Loucy (cell line): ENCODE results near the gene MPRIP.

Experiments
- H2AFZ ChIP-seq: fragments of 200-600 bp; sonication (generic); 2 replicates; pipeline ENCODE4 v1.6.0; 2016; ENCODE audit warnings: antibody characterized with exemption, mild to moderate bottlenecking, low read length, moderate library complexity
- H3F3A ChIP-seq: fragments of 200-600 bp; 2 replicates; pipeline ENCODE4 v1.6.0; 2016; ENCODE audit warnings: antibody characterized with exemption, low read depth, mild to moderate bottlenecking
- H3K27me3 ChIP-seq: fragments of 200-600 bp; sonication (generic); 2 replicates; pipeline ENCODE4 v1.6.1; 2014; ENCODE audit warnings: low read length, mild to moderate bottlenecking; ENCODE audit not compliant: insufficient read depth, poor library complexity, severe bottlenecking
- H3K36me3 ChIP-seq: fragments of 200-600 bp; sonication (generic); 2 replicates; pipeline ENCODE4 v1.6.1; 2016; ENCODE audit warnings: low read length; ENCODE audit not compliant: insufficient read depth
- H3K4me1 ChIP-seq: fragments of 200-600 bp; sonication (generic); 2 replicates; pipeline ENCODE4 v1.5.1; 2014; ENCODE audit warnings: low read length, mild to moderate bottlenecking; ENCODE audit not compliant: insufficient read depth, poor library complexity, severe bottlenecking
- H3K4me2 ChIP-seq: fragments of 200-600 bp; sonication (generic); 2 replicates; pipeline ENCODE4 v1.6.0; 2014; ENCODE audit warnings: antibody characterized with exemption, low read length, low read depth, mild to moderate bottlenecking; ENCODE audit not compliant: poor library complexity, severe bottlenecking
- H3K4me3 ChIP-seq: fragments of 200-600 bp; sonication (generic); 2 replicates; pipeline ENCODE4 v1.5.1; 2014; ENCODE audit warnings: low read length, mild to moderate bottlenecking, mixed read lengths; ENCODE audit not compliant: poor library complexity, severe bottlenecking
- H3K79me2 ChIP-seq: fragments of 200-600 bp; sonication (generic); 2 replicates; pipeline ENCODE4 v1.6.1; 2014; ENCODE audit warnings: low read length; ENCODE audit not compliant: insufficient read depth
- H3K9ac ChIP-seq: fragments of 200-600 bp; sonication (generic); 2 replicates; pipeline ENCODE4 v1.6.0; 2014; ENCODE audit warnings: mild to moderate bottlenecking, low read depth, low read length, moderate library complexity; ENCODE audit not compliant: poor library complexity, severe bottlenecking
- H3K9me2 ChIP-seq: fragments of 200-600 bp; sonication (generic); replicated peaks from 2 replicates; pipeline ENCODE4 v1.6.1; 2016; ENCODE audit warnings: low read depth, low read length, mixed read lengths
- H3K9me3 ChIP-seq: fragments of 200-600 bp; sonication (generic); 2 replicates; pipeline ENCODE4 v1.6.1; 2014; ENCODE audit warnings: mild to moderate bottlenecking, antibody characterized with exemption, low read length, low read depth; ENCODE audit not compliant: insufficient read depth
- H4K20me1 ChIP-seq: fragments of 200-600 bp; sonication (generic); 2 replicates; pipeline ENCODE4 v1.6.0; 2014; ENCODE audit warnings: antibody characterized with exemption, low read length, mild to moderate bottlenecking; ENCODE audit not compliant: insufficient read depth, poor library complexity, severe bottlenecking
- CTCF ChIP-seq: fragments of 200-600 bp; sonication (generic); conservative IDR thresholded peaks from 2 replicates; pipeline ENCODE4 v1.5.1; 2014; ENCODE audit warnings: mild to moderate bottlenecking, antibody characterized with exemption, low read length
- EZH2phosphoT487 ChIP-seq: fragments of 200-600 bp; IDR thresholded peaks from 2 replicates; pipeline ENCODE4 v1.6.1; 2018; ENCODE audit warnings: antibody characterized with exemption, mild to moderate bottlenecking, moderate library complexity, borderline replicate concordance

MPRIP gene

GRCh38 chr17:17060930-17061329, 18.7 kb downstream of the MPRIP start:
- Histone ChIP-seq H2AFZ (no peak overlapping the region), H3K36me3 (peaks cover 12% of the 10 kb centered on the region; the same call in 1 of the 2 replicates), H3K79me2 (peaks cover 94% of the 10 kb centered on the region), H3K4me2 (no peak overlapping the region), H3K9ac (no peak overlapping the region), H3K9me3 (no peaks in the 10 kb centered on the region), H3K4me3 (no peak overlapping the region), H3K27me3 (no peaks in the 10 kb centered on the region), H3F3A (0 out of 2 replicates have a peak, but pooled peaks cover 3% of the 10 kb centered on the region), H4K20me1 (peaks cover 29% of the 10 kb centered on the region), H3K4me1 (peaks cover 4% of the 10 kb centered on the region), H3K9me2 (no peaks in the 10 kb centered on the region)
- no peak for TF ChIP-seq CTCF

- Histone ChIP-seq H3K9me2 (no peaks in the 10 kb centered on the region), H2AFZ (no peak overlapping the region), H3K9ac (no peak overlapping the region), H3K36me3 (peaks cover 12% of the 10 kb centered on the region; the same call in 1 of the 2 replicates), H3K27me3 (no peaks in the 10 kb centered on the region), H3K4me1 (peaks cover 4% of the 10 kb centered on the region), H3K9me3 (no peaks in the 10 kb centered on the region), H3F3A (0 out of 2 replicates have a peak, but pooled peaks cover 3% of the 10 kb centered on the region), H4K20me1 (peaks cover 34% of the 10 kb centered on the region), H3K4me3 (no peak overlapping the region), H3K4me2 (no peak overlapping the region), H3K79me2 (peaks cover 94% of the 10 kb centered on the region)
- TF ChIP-seq CTCF (no peak), EZH2phosphoT487 (no peak)
These were observed 19.3 kb downstream of the MPRIP start for GRCh38 chr17:17061516-17061915.

GRCh38 chr17:17062356-17062755, 20.1 kb downstream of the MPRIP start:
- Histone ChIP-seq H2AFZ (no peak overlapping the region), H3K27me3 (no peaks in the 10 kb centered on the region), H3K4me1 (peaks cover 4% of the 10 kb centered on the region), H3K4me2 (no peak overlapping the region), H3K9me2 (no peaks in the 10 kb centered on the region), H3F3A (0 out of 2 replicates have a peak, but pooled peaks cover 3% of the 10 kb centered on the region), H3K9ac (no peak overlapping the region), H4K20me1 (peaks cover 34% of the 10 kb centered on the region), H3K4me3 (no peak overlapping the region), H3K9me3 (no peaks in the 10 kb centered on the region), H3K79me2 (peaks cover 92% of the 10 kb centered on the region), H3K36me3 (peaks cover 12% of the 10 kb centered on the region; the same call in 1 of the 2 replicates)
- TF ChIP-seq CTCF: no peak; the same call in 1 of the 2 replicates
- no peak for TF ChIP-seq EZH2phosphoT487
